H1 (cell line): ENCODE measurements around the gene FAM83G. TPM values are rescaled to one million over a fixed set of nuclear protein-coding genes. Genes with fewer than 3 reads are reported as not detected.
"Not testable (repeated sequence)": the region's sequence is repeated elsewhere in the genome, so short reads cannot be mapped to it uniquely, and the experiment has no call there.

ENCODE experiments used
- CTCF ChIA-PET: fragments of 300-600 bp; sonication (Branson Sonifier 250); formaldehyde crosslinking; loops from one replicate; lab custom pipeline; 2021; ENCODE audit not compliant: partially characterized antibody; lab: Charles Lee
- POLR2A ChIA-PET: fragments of 300-600 bp; sonication (Branson Sonifier 250); formaldehyde crosslinking; loops from one replicate; lab custom pipeline; 2021; ENCODE audit warnings: inconsistent platforms; ENCODE audit not compliant: partially characterized antibody; lab: Charles Lee
- DNase-seq, 2 experiments: peaks; one replicate each; pipeline versions ENCODE4 v3.0.0 to v3.0.0-alpha.2; 2010 to 2022; ENCODE audit warnings: low spot score in 2 of 2, low read depth in 1 of 2, mixed read lengths in 1 of 2
- FAIRE-seq: peaks from 2 replicates; lab custom pipeline; 2011; peaks lifted over from hg19 to GRCh38; lab: Jason Lieb, UNC
- H2AFZ ChIP-seq: 2 replicates; pipeline ENCODE4 v1.8.1; 2012; ENCODE audit warnings: low read length, inconsistent platforms
- H2AK5ac ChIP-seq: 2 replicates; pipeline ENCODE4 v1.6.1; 2013; ENCODE audit warnings: low read depth, low read length
- H2BK120ac ChIP-seq: replicated peaks from 2 replicates; pipeline ENCODE3; 2013; ENCODE audit warnings: low read depth, low read length, inconsistent platforms
- H2BK12ac ChIP-seq: 2 replicates; pipeline ENCODE4 v1.6.1; 2013; ENCODE audit warnings: low read depth, low read length
- H2BK15ac ChIP-seq: 2 replicates; pipeline ENCODE4 v1.6.1; 2013; ENCODE audit warnings: low read length
- H2BK20ac ChIP-seq: 2 replicates; pipeline ENCODE4 v1.6.1; 2013; ENCODE audit warnings: low read length
- H2BK5ac ChIP-seq: 2 replicates; pipeline ENCODE4 v1.6.1; 2013; ENCODE audit warnings: low read depth, low read length
- H3K14ac ChIP-seq: 2 replicates; pipeline ENCODE4 v1.6.1; 2013; ENCODE audit warnings: inconsistent platforms; ENCODE audit not compliant: insufficient read length
- H3K18ac ChIP-seq: 2 replicates; pipeline ENCODE4 v1.6.1; 2013; ENCODE audit warnings: low read length; ENCODE audit errors: extremely low read depth
- H3K23ac ChIP-seq: 2 replicates; pipeline ENCODE4 v1.6.1; 2013; ENCODE audit warnings: inconsistent platforms; ENCODE audit not compliant: insufficient read length
- H3K23me2 ChIP-seq: 2 replicates; pipeline ENCODE4 v1.6.1; 2013; ENCODE audit warnings: low read depth, low read length
- H3K27ac ChIP-seq: 2 replicates; pipeline ENCODE4 v1.6.1; 2011; ENCODE audit warnings: low read depth, low read length, inconsistent platforms
- H3K27me3 ChIP-seq, 4 experiments: replicated peaks in 1 of 4; 1 replicate in 1 of 4; 2 replicates in 3 of 4; pipeline versions ENCODE4 v1.6.1 to v1.8.1; 2011 to 2013; ENCODE audit warnings: low read length in 3 of 4, mild to moderate bottlenecking in 3 of 4, inconsistent platforms in 2 of 4, mixed read lengths in 2 of 4, moderate library complexity in 1 of 4; ENCODE audit not compliant: control insufficient read depth in 3 of 4, insufficient read depth in 3 of 4; ENCODE audit errors: extremely low read depth in 1 of 4
- H3K36me3 ChIP-seq, 4 experiments: 2 replicates each; pipeline versions ENCODE4 v1.6.1 to v1.8.1; 2011 to 2013; ENCODE audit warnings: mild to moderate bottlenecking in 4 of 4, low read length in 3 of 4, moderate library complexity in 2 of 4, control low read depth in 1 of 4, inconsistent platforms in 1 of 4; ENCODE audit not compliant: insufficient read depth in 4 of 4, control insufficient read depth in 2 of 4
- H3K4ac ChIP-seq: replicated peaks from 2 replicates; pipeline ENCODE3; 2013; ENCODE audit warnings: low read length, low read depth, mixed read lengths, inconsistent platforms; ENCODE audit not compliant: insufficient read length
- H3K4me1 ChIP-seq, 4 experiments: replicated peaks in 1 of 4; 1 replicate in 1 of 4; 2 replicates in 3 of 4; pipeline versions ENCODE4 v1.6.1 to v1.8.1; 2011 to 2013; ENCODE audit warnings: low read length in 3 of 4, inconsistent platforms in 2 of 4, mixed read lengths in 1 of 4; ENCODE audit not compliant: insufficient read depth in 4 of 4, control insufficient read depth in 3 of 4
- H3K4me2 ChIP-seq, 2 experiments: 2 replicates each; pipeline versions ENCODE4 v1.6.1 to v1.8.1; 2011 to 2013; ENCODE audit warnings: low read depth in 2 of 2, low read length in 2 of 2, control low read depth in 1 of 2, inconsistent platforms in 1 of 2, mild to moderate bottlenecking in 1 of 2; ENCODE audit not compliant: insufficient read depth in 1 of 2
- H3K4me3 ChIP-seq, 4 experiments: fragments of 200-600, 300-600 bp in 1 of 4; sonication (generic), shearing (Covaris generic), sonication (Bioruptor Twin) in 1 of 4; 2 replicates each; pipeline versions ENCODE4 v1.5.1 to v1.8.1; 2011 to 2016; ENCODE audit warnings: low read length in 4 of 4, low read depth in 3 of 4, control low read depth in 2 of 4, inconsistent platforms in 2 of 4, mild to moderate bottlenecking in 2 of 4, mixed read lengths in 1 of 4, moderate library complexity in 1 of 4; ENCODE audit not compliant: insufficient read depth in 2 of 4; ENCODE audit errors: extremely low read depth in 1 of 4
- H3K56ac ChIP-seq: replicated peaks from 2 replicates; pipeline ENCODE3; 2013; ENCODE audit warnings: low read depth, mild to moderate bottlenecking, mixed read lengths, low read length, inconsistent platforms; ENCODE audit not compliant: insufficient read length
- H3K79me1 ChIP-seq: 2 replicates; pipeline ENCODE4 v1.6.1; 2013; ENCODE audit warnings: low read depth, low read length, control low read depth
- H3K79me2 ChIP-seq, 2 experiments: 2 replicates each; pipeline versions ENCODE4 v1.6.1 to v1.8.1; 2012 to 2013; ENCODE audit warnings: low read length in 2 of 2, mild to moderate bottlenecking in 2 of 2, inconsistent platforms in 1 of 2; ENCODE audit not compliant: insufficient read depth in 2 of 2, control insufficient read depth in 1 of 2
- H3K9ac ChIP-seq, 4 experiments: replicated peaks in 1 of 4; 1 replicate in 1 of 4; 2 replicates in 3 of 4; pipeline versions ENCODE4 v1.6.1 to v1.8.1; 2011 to 2013; ENCODE audit warnings: low read depth in 3 of 4, low read length in 3 of 4, control low read depth in 2 of 4, mild to moderate bottlenecking in 2 of 4, moderate library complexity in 2 of 4, inconsistent platforms in 1 of 4; ENCODE audit errors: extremely low read depth in 1 of 4
- H3K9me3 ChIP-seq, 2 experiments: 2 replicates each; pipeline versions ENCODE4 v1.6.1 to v1.8.1; 2012 to 2013; ENCODE audit warnings: mild to moderate bottlenecking in 2 of 2, moderate library complexity in 2 of 2, control low read depth in 1 of 2, inconsistent platforms in 1 of 2, low read depth in 1 of 2, low read length in 1 of 2, mixed read lengths in 1 of 2; ENCODE audit not compliant: insufficient read depth in 2 of 2
- H4K20me1 ChIP-seq, 2 experiments: replicated peaks in 1 of 2; 2 replicates each; pipeline versions ENCODE3 to v1.8.1; 2011 to 2013; ENCODE audit warnings: inconsistent platforms in 2 of 2, low read length in 2 of 2, mild to moderate bottlenecking in 1 of 2; ENCODE audit not compliant: insufficient read depth in 2 of 2, control insufficient read depth in 1 of 2
- H4K5ac ChIP-seq: 2 replicates; pipeline ENCODE4 v1.6.1; 2013; ENCODE audit warnings: low read length, low read depth, mixed read lengths, inconsistent platforms; ENCODE audit not compliant: insufficient read length
- H4K8ac ChIP-seq: 2 replicates; pipeline ENCODE4 v1.8.0; 2013; ENCODE audit warnings: mild to moderate bottlenecking, moderate library complexity, low read length, inconsistent platforms; ENCODE audit not compliant: insufficient read depth; ENCODE audit errors: extremely low read depth
- H4K91ac ChIP-seq: replicated peaks from 2 replicates; pipeline ENCODE3; 2013; ENCODE audit warnings: low read length, mixed read lengths, inconsistent platforms; ENCODE audit not compliant: insufficient read length
- whole genome bisulfite sequencing, 2 experiments: shearing (Covaris generic) in 1 of 2; methylation state at CpG; one replicate each; pipeline versions ENCODE4 v1.1.6 to v1.1.7; 2013 to 2015; ENCODE audit warnings: low lambda C conversion rate in 2 of 2, mixed read lengths in 2 of 2, inconsistent platforms in 1 of 2, low coverage in 1 of 2, missing lambda C conversion rate in 1 of 2; ENCODE audit not compliant: insufficient replicate concordance in 2 of 2, insufficient coverage in 1 of 2, insufficient read length in 1 of 2; ENCODE audit errors: extremely low coverage in 1 of 2, missing lambda C conversion rate in 1 of 2; 5-methylcytosine and 5-hydroxymethylcytosine counted together
- polyA plus RNA-seq, 7 experiments: library from polyadenylated mRNA; depleted of rRNA in 3 of 7; stranded (reverse) in 5 of 7; unstranded in 2 of 7; fragments of >200 nt in 5 of 7; fragments of 200-250 nt in 2 of 7; gene quantifications; 1 replicate in 5 of 7; 2 replicates in 1 of 7; 4 replicates in 1 of 7; pipeline versions ENCODE4 v1.2.1 to v1.2.3, GENCODE V29; 2011 to 2013; ENCODE audit warnings: missing spikeins in 2 of 7, mixed read lengths in 2 of 7
- total RNA-seq: library from RNA; stranded (reverse); fragmentation: NEBNext Ultra II Directional; extraction: Animal tissue kit (Norgen Biotek cat#: 25700); gene quantifications from 2 replicates; pipeline ENCODE4 v1.2.1, GENCODE V29; 2021

The FAM83G gene
- total and polyA plus RNA-seq, 2 of the 8 experiments (the other 6 are each of a cell fraction or from before 2014, with no cell fraction given): 15.4 to 29.0 TPM

DNA sequence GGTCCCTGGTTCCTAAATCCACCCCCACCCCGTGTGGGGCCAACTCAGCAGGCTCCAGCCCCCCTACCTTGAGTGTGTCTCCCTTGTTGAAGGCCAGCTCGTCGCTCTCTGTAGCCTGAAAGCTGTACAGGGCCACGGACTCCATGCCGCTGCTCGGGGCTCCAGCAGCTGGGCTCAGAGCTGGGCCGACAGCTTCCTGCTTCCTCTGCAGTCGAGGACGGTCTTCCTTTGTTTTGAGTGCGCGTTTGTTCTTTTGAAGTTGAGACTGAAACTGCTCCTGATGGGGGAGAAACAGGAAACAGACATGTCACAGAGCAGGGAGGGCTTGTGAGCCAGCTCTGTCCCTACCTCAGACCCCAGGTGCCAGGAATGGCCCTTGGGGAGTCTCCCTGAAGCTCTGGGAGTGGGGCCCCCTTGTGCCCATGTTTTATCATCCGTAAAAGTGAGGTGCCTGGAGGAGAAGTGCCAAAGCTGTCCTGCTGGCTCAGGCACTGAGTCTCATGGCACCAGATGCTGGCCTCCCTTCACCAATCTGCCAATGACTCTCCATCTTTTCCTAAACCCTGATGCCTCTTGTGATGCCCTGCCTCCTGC is 42.3 kb upstream of the FAM83G start, which contains the start of gene GRAP:
Gene GRAP (minus strand): TSS at position 176 of the 594 bp plus-strand sequence. CDS start 31 bp downstream, at position 145.
- H2BK20ac ChIP-seq, FAIRE-seq, H2BK15ac ChIP-seq, H3K36me3 ChIP-seq, H4K8ac ChIP-seq, H4K5ac ChIP-seq, H2AK5ac ChIP-seq, H4K91ac ChIP-seq, DNase-seq, H3K4ac ChIP-seq, H3K23me2 ChIP-seq, H3K79me2 ChIP-seq, H3K56ac ChIP-seq, H2BK5ac ChIP-seq, H2BK12ac ChIP-seq, H3K9ac ChIP-seq, H4K20me1 ChIP-seq, H3K4me1 ChIP-seq, H3K18ac ChIP-seq, H3K14ac ChIP-seq, H3K23ac ChIP-seq, H3K9me3 ChIP-seq, CTCF ChIA-PET, H2BK120ac ChIP-seq, H3K4me3 ChIP-seq, H3K27ac ChIP-seq, H2AFZ ChIP-seq, H3K79me1 ChIP-seq, H3K27me3 ChIP-seq, POLR2A ChIA-PET, H3K4me2 ChIP-seq: not testable (repeated sequence)
- no CpG with 5 or more reads among the region's 12 CpGs for WGBS, 2 experiments

DNA sequence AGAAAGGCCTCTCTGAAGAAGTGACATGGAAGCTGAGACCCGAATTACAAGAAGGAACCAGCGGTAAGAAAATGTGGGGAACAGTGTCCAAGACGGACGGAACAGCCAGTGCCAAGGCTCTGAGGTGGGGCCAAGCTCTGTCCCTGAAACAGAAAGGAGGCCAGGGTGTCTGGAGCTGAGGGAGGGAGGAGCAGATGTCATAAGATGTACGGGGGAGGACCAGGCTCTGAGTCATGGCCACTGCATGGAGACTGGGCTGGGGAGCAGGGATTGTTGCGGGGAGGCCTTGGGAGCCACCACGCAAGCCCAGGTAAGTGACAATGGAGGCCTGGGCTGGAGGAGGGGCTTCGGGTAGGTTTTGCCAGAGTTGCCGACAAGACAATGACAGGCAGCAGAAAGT is 40.1 kb upstream of the FAM83G start:
- H3K36me3 ChIP-seq, H3K79me1 ChIP-seq, H2BK5ac ChIP-seq, H2BK120ac ChIP-seq, CTCF ChIA-PET, H3K14ac ChIP-seq, H3K27ac ChIP-seq, H3K27me3 ChIP-seq, H2BK12ac ChIP-seq, H3K4me1 ChIP-seq, H2BK20ac ChIP-seq, H4K5ac ChIP-seq, H3K4ac ChIP-seq, H3K23ac ChIP-seq, DNase-seq, H3K79me2 ChIP-seq, H4K8ac ChIP-seq, POLR2A ChIA-PET, H3K4me3 ChIP-seq, H3K9ac ChIP-seq, H3K56ac ChIP-seq, H3K4me2 ChIP-seq, FAIRE-seq, H2BK15ac ChIP-seq, H4K20me1 ChIP-seq, H4K91ac ChIP-seq, H2AFZ ChIP-seq, H3K23me2 ChIP-seq, H2AK5ac ChIP-seq, H3K9me3 ChIP-seq, H3K18ac ChIP-seq: not testable (repeated sequence)
- no CpG with 5 or more reads among the region's 9 CpGs for WGBS, 2 experiments
